ENCODE data around the gene TNNT1.

- no peak for TF ChIP-seq CTCF (IDR thresholded peaks at IDR 0.05)
- TF ChIP-seq ZFX (IDR thresholded peaks at IDR 0.05; ENCODE audit: borderline replicate concordance): no peak
Observed at GRCh38 chr19:55133639-55134444, 15.2 kb downstream of the TNNT1 start.

Measured in 22Rv1 (cell line).